ENCODE measurements around the gene ZSCAN10.
A peak's percentile ranks its signal among the peaks of the same experiment; 100 is the strongest.
"Not testable (repeated sequence)": the region's sequence is repeated elsewhere in the genome, so short reads cannot be mapped to it uniquely, and the experiment has no call there.

The ZSCAN10 gene

DNA sequence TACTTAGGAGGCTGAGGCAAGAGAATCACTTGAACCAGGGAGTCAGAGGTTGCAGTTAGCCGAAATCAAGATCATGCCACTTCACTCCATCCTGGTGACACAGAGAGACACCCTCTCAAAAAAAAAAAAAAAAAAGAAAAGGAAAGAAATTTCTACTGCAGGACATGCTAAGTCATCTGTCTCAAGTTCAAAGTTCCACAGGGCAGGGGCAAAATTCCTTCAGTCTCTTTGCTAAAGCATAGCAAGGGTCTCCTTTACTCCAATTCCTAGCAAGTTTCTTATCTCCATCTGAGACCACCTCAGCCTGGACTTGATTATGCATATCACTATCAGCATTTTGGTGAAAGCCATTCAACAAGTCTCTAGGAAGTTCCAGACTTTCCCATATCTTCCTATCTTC lies 14.6 kb downstream of the ZSCAN10 start:
- no peak for DNase-seq (ENCODE audit: extremely low spot score)
- POLR2A ChIA-PET, result no interaction called here
- CTCF ChIA-PET, result interaction anchor here (1.0 to 2.7 kb wide), 4 partner anchors 9 to 46 kb away, joined by 3 to 9 read pairs (median 4); no protein-coding TSS in a partner anchor
- TF ChIP-seq, protein P1, sequence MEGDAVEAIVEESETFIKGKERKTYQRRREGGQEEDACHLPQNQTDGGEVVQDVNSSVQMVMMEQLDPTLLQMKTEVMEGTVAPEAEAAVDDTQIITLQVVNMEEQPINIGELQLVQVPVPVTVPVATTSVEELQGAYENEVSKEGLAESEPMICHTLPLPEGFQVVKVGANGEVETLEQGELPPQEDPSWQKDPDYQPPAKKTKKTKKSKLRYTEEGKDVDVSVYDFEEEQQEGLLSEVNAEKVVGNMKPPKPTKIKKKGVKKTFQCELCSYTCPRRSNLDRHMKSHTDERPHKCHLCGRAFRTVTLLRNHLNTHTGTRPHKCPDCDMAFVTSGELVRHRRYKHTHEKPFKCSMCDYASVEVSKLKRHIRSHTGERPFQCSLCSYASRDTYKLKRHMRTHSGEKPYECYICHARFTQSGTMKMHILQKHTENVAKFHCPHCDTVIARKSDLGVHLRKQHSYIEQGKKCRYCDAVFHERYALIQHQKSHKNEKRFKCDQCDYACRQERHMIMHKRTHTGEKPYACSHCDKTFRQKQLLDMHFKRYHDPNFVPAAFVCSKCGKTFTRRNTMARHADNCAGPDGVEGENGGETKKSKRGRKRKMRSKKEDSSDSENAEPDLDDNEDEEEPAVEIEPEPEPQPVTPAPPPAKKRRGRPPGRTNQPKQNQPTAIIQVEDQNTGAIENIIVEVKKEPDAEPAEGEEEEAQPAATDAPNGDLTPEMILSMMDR (IDR thresholded peaks at IDR 0.05; ENCODE audit: control extremely low read depth, extremely low read depth, low read depth, missing control alignments), result no peak

DNA sequence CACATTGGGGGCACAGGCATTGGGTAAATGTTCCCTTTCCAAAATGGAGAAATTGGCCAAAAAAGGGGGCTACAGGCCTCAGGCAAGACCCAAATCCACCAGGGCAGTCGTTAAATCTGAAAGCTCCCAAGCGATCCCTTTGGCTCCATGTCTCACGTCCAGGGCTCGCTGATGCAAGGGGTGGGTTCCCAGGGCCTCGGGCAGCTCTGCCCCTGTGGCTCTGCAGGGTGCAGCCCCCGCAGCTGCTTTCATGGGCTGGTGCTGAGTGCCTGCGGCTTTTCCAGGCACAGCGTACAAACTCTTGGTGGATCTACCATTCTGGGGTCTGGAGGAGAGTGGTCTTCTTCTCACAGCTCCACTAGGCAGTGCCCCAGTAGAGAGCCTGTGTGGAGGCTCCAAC lies 15.7 kb downstream of the ZSCAN10 start:
- POLR2A ChIA-PET; DNase-seq (ENCODE audit: extremely low spot score): not testable (repeated sequence)
- CTCF ChIA-PET, result interaction anchor here (1.0 to 2.7 kb wide), 5 partner anchors 8 to 45 kb away, joined by 3 to 9 read pairs (median 4); no protein-coding TSS in a partner anchor

DNA sequence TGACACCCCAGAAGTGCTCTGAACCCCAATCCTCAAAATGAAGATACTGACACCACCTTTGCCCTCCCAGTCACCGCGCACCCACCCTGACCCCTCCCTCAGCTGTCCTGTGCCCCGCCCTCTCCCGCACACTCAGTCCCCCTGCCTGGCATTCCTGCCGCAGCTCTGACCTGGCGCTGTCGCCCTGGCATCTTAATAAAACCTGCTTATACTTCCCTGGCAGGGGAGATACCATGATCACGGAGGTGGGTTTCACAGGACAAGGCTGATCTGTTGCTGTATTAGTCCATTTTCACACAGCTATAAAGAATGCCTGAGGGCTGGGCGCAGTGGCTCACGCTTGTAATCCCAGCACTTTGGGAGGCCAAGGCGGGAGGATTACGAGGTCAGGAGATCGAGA lies 17.1 kb downstream of the ZSCAN10 start:
- DNase-seq (ENCODE audit: extremely low spot score); POLR2A ChIA-PET: not testable (repeated sequence)
- CTCF ChIA-PET, result interaction anchor here (1.3 to 1.8 kb wide), 2 partner anchors 9 to 47 kb away, joined by 4 to 6 read pairs; no protein-coding TSS in a partner anchor

DNA sequence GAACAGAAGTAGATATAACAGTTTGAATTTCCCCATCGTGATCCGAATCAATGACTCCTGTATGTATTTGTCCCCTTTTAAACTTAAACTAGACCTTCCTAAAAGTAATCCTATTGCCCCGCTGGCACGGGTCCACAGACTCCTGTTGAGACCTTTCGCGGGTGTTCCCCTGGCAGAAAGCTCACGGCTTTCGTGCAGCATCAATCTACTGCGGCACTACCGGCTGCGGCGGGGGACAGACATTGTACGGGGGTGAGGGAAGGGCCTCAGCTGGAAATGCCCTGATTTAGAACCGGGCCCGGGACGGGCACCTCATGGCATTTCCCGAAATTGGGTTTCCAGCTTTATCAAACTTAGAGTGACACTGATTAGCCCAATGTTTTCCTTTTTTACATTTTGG lies 19.1 kb downstream of the ZSCAN10 start:
- TF ChIP-seq, protein P1 (IDR thresholded peaks at IDR 0.05; ENCODE audit: control extremely low read depth, extremely low read depth, low read depth, missing control alignments), result no peak

DNA sequence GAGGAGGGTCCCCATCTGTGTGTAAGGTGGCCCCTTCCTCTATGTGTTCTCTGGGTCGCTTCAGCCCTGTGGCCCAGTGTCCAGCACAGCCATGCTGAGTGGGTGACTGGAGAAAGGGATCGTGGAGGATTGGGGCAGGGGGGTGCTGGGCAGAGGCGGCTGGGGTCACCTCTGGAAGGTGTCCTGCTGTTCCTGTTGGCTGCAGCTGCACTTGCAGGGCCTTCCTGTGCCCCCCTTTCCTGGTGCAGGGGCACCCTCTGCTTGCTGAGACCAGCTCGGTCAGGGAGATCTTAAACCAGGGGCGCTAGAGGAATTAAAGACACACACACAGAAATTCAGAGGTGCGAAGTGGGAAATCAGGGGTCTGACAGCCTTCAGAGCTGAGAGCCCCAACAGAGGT lies 22.5 kb downstream of the ZSCAN10 start:
- DNase-seq (ENCODE audit: extremely low spot score), result no peak
- ChIA-PET CTCF (interaction anchor here (0.7 to 5.3 kb wide), 10 partner anchors 9 to 53 kb away, joined by 3 to 38 read pairs (median 4); partner anchors contain the start of genes IL32 and ZSCAN10), POLR2A (interaction anchor here (0.7 kb wide), 1 partner anchor 22 kb away, joined by 4 read pairs; the partner anchor contains the start of gene ZSCAN10)
- TF ChIP-seq, protein P1 (IDR thresholded peaks at IDR 0.05; ENCODE audit: control extremely low read depth, extremely low read depth, low read depth, missing control alignments), result no peak

More for the DNA sequence above, 19.1 kb downstream of the ZSCAN10 start:
- ChIA-PET POLR2A (interaction anchor here (0.8 kb wide), 1 partner anchor 17 kb away, joined by 4 read pairs; no protein-coding TSS in a partner anchor), CTCF (interaction anchor here (1.0 to 1.4 kb wide), 6 partner anchors 16 to 52 kb away, joined by 3 to 11 read pairs (median 3); no protein-coding TSS in a partner anchor)
- DNase-seq (ENCODE audit: extremely low spot score), result no peak

DNA sequence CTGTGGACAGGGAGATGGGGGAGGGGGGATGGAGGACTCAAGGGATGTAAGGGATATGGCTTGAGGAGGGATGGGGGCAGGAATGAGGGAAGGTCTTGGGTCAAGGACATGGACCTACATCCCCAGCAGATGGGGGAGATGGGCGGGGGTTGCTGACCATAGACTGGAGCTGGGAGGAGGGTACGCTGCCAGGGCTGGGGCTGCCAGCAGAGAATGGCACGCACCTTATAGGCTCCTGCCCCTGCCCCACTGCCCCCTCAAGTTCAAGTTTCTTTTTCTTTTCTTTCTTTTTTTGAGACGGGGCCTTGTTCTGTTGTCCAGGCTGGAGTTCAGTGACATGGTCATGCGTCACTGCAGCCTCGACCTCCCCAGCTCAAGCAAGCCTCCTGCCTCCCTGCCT lies 23.1 kb downstream of the ZSCAN10 start:
- ChIA-PET CTCF (interaction anchor here (0.7 to 5.3 kb wide), 10 partner anchors 8 to 53 kb away, joined by 3 to 38 read pairs (median 4); partner anchors contain the start of genes IL32 and ZSCAN10), POLR2A (interaction anchor here (0.7 kb wide), 1 partner anchor 23 kb away, joined by 4 read pairs; the partner anchor contains the start of gene ZSCAN10)
- DNase-seq (ENCODE audit: extremely low spot score), result not testable (repeated sequence)

DNA sequence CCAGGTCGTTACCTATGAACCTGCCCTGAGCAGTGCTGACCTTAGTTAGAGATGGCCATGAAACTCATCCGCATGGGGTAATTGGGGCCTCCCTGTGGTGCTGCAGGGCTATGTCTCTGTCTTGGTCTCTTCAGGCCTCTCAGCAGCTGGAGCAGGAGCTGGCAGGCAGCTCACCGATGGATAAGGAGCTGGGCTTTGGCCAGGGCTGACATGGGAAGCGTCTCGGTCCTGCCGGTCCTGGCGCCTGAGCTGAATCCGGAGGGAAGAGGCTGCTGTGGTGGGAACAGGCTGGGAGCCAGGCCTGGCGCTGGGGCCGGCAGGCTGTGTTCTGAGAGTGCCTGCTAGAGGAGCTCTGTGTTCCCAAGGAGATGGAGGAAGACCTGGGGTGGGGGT lies 23.6 kb downstream of the ZSCAN10 start:
- TF ChIP-seq, protein P1 (IDR thresholded peaks at IDR 0.05; ENCODE audit: control extremely low read depth, extremely low read depth, low read depth, missing control alignments), result no peak
- DNase-seq (ENCODE audit: extremely low spot score), result no peak
- ChIA-PET POLR2A (interaction anchor here (1.1 kb wide), 1 partner anchor 24 kb away, joined by 3 read pairs; no protein-coding TSS in a partner anchor), CTCF (interaction anchor here (0.8 to 5.3 kb wide), 8 partner anchors 8 to 54 kb away, joined by 3 to 38 read pairs (median 13); partner anchors contain the start of gene ZSCAN10)

DNA sequence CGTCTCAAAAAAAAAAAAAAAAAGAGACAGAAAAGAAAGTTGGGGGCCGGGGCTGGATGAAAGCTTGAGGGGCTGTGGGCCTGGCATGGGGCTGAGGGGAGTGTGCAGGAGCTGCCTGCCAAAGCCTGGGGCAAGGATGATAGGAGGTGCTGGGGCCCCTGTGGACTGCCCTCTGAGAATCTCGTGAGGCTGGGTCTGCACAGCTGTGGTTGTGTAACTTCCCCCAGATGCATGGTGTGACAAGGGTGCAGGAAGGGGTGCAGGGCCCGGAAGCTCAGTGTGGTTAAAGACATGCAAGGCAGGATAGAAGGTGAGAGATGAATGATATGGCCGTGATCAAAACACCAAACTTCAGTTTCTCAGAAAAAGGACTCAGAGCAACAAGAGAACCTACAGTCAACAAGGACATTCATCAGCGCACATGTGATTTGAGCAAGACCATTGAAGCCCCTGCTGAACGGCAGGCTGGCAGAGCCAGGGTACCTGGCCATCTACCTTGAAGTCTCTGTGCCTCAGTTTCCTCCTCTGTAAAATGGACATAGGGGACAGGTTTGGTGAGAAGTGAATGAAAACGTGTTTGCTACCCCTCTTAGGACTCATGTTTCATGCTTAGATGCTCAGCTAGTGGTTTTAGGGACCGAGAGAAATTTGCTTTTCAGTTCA lies 24.1 kb downstream of the ZSCAN10 start:
- ChIA-PET POLR2A (interaction anchor here (0.5 to 1.1 kb wide), 3 partner anchors 8 to 70 kb away, joined by 3 read pairs; no protein-coding TSS in a partner anchor), CTCF (interaction anchor here (1.0 to 5.3 kb wide), 8 partner anchors 9 to 54 kb away, joined by 3 to 38 read pairs (median 13); partner anchors contain the start of gene ZSCAN10)
- TF ChIP-seq, protein P1 (IDR thresholded peaks at IDR 0.05; ENCODE audit: control extremely low read depth, extremely low read depth, low read depth, missing control alignments), result no peak
- peak; percentile 65 for DNase-seq (ENCODE audit: extremely low spot score)

Data from GM10248 (cell line).